ENCODE data around the gene BCL2.

The BCL2 gene

GRCh38 chr18:63148449-63149301 is 170.9 kb downstream of the BCL2 start:
- DNase-seq (ENCODE audit: extremely low read depth, low read depth), result no peak
- no peak for TF ChIP-seq CTCF (IDR thresholded peaks at IDR 0.05; ENCODE audit: low read depth, low read length, missing control alignments)
- H3K4me3 ChIP-seq (replicated peaks; ENCODE audit: low read depth, low read length), result no peak overlapping the region

- TF ChIP-seq CTCF (IDR thresholded peaks at IDR 0.05; ENCODE audit: low read depth, low read length, missing control alignments), result no peak
- no peak overlapping the region for H3K4me3 ChIP-seq (replicated peaks; ENCODE audit: low read depth, low read length)
- no peak for DNase-seq (ENCODE audit: extremely low read depth, low read depth)
Measured at GRCh38 chr18:63147973-63148372, 171.6 kb downstream of the BCL2 start.

- no peak for DNase-seq (ENCODE audit: extremely low read depth, low read depth)
- H3K4me3 ChIP-seq (replicated peaks; ENCODE audit: low read depth, low read length), result no peak overlapping the region
- no peak for TF ChIP-seq CTCF (IDR thresholded peaks at IDR 0.05; ENCODE audit: low read depth, low read length, missing control alignments)
Measured at GRCh38 chr18:63146828-63147409, 172.7 kb downstream of the BCL2 start.

- no peak for TF ChIP-seq CTCF (IDR thresholded peaks at IDR 0.05; ENCODE audit: low read depth, low read length, missing control alignments)
- DNase-seq (ENCODE audit: extremely low read depth, low read depth), result no peak
- H3K4me3 ChIP-seq (replicated peaks; ENCODE audit: low read depth, low read length), result no peak overlapping the region
Measured at GRCh38 chr18:63145851-63146555, 173.6 kb downstream of the BCL2 start.

GRCh38 chr18:63145166-63145850 is 174.3 kb downstream of the BCL2 start:
- no peak overlapping the region for H3K4me3 ChIP-seq (replicated peaks; ENCODE audit: low read depth, low read length)
- no peak for TF ChIP-seq CTCF (IDR thresholded peaks at IDR 0.05; ENCODE audit: low read depth, low read length, missing control alignments)
- no peak for DNase-seq (ENCODE audit: extremely low read depth, low read depth)

GRCh38 chr18:63144748-63145147 is 174.8 kb downstream of the BCL2 start:
- no peak for TF ChIP-seq CTCF (IDR thresholded peaks at IDR 0.05; ENCODE audit: low read depth, low read length, missing control alignments)
- DNase-seq (ENCODE audit: extremely low read depth, low read depth), result no peak
- H3K4me3 ChIP-seq (replicated peaks; ENCODE audit: low read depth, low read length), result no peak overlapping the region
